Panc1 (cell line): ENCODE measurements around the gene RTCB. TPM values are rescaled to one million over a fixed set of nuclear protein-coding genes. Genes with fewer than 3 reads are reported as not detected.

ENCODE experiments used
- ATAC-seq: fragments of 200-7000 bp; cut with Tn5 transposase; 2 replicates; pipeline ENCODE4 v1.9.1; 2020; ENCODE audit warnings: mild to moderate bottlenecking, moderate library complexity
- BruUV-seq: library from RNA; stranded (reverse); fragments of 400-500 nt; replicated peaks from 2 replicates; lab custom pipeline; 2021; lab: Mats Ljungman, UMichigan
- CTCF ChIA-PET: fragments of 300-600 bp; sonication (Branson Sonifier 250); formaldehyde crosslinking; loops from one replicate; lab custom pipeline; 2022; ENCODE audit warnings: antibody characterized with exemption; lab: Charles Lee
- POLR2A ChIA-PET: fragments of 300-600 bp; sonication (Branson Sonifier 250); formaldehyde crosslinking; loops from one replicate; lab custom pipeline; 2022; ENCODE audit warnings: antibody characterized with exemption; lab: Charles Lee
- DNase-seq: peaks from one replicate; pipeline ENCODE4 v3.0.0-alpha.2; 2010; ENCODE audit warnings: low read depth, low spot score
- H3K27ac ChIP-seq: 2 replicates; pipeline ENCODE4 v1.5.1; 2011; ENCODE audit warnings: mild to moderate bottlenecking, low read length, inconsistent platforms
- H3K27me3 ChIP-seq: fragments of 200-500 bp; sonication (Bioruptor generic); 2 replicates; pipeline ENCODE4 v1.6.0; 2014; ENCODE audit warnings: low read length, inconsistent platforms; ENCODE audit not compliant: control insufficient read depth, insufficient read depth
- H3K36me3 ChIP-seq: fragments of 200-500 bp; sonication (Bioruptor generic); 2 replicates; pipeline ENCODE4 v1.5.1; 2014; ENCODE audit warnings: inconsistent platforms, mild to moderate bottlenecking, low read length, moderate library complexity; ENCODE audit not compliant: control insufficient read depth, insufficient read depth
- H3K4me1 ChIP-seq: 2 replicates; pipeline ENCODE4 v1.5.1; 2011; ENCODE audit warnings: inconsistent platforms, mild to moderate bottlenecking, low read length, moderate library complexity; ENCODE audit not compliant: control insufficient read depth, insufficient read depth
- H3K4me3 ChIP-seq, 2 experiments: 2 replicates each; pipeline ENCODE4 v1.5.1; 2011 to 2012; ENCODE audit warnings: low read depth in 2 of 2, low read length in 2 of 2, mild to moderate bottlenecking in 2 of 2, inconsistent platforms in 1 of 2, moderate library complexity in 1 of 2
- H3K9me3 ChIP-seq: fragments of 200-500 bp; sonication (Bioruptor generic); 2 replicates; pipeline ENCODE4 v1.5.1; 2014; ENCODE audit warnings: low read depth, mild to moderate bottlenecking, inconsistent platforms, low read length, moderate library complexity; ENCODE audit not compliant: control insufficient read depth, insufficient read depth
- POLR2AphosphoS5 ChIP-seq: IDR thresholded peaks from 2 replicates; pipeline ENCODE4 v1.6.1; 2012; ENCODE audit warnings: mild to moderate bottlenecking, low read depth, low read length, moderate library complexity
- REST ChIP-seq, 2 experiments: IDR thresholded peaks; 2 replicates each; pipeline ENCODE4 v1.6.1; 2011 to 2012; ENCODE audit warnings: low read depth in 2 of 2, control low read depth in 1 of 2, low read length in 1 of 2, mild to moderate bottlenecking in 1 of 2, moderate library complexity in 1 of 2; ENCODE audit not compliant: insufficient read depth in 1 of 2
- SIN3A ChIP-seq: IDR thresholded peaks from 2 replicates; pipeline ENCODE4 v1.6.1; 2012; ENCODE audit warnings: low read depth, mild to moderate bottlenecking, low read length, moderate library complexity, borderline replicate concordance; ENCODE audit not compliant: insufficient read depth
- TCF7L2 ChIP-seq: IDR thresholded peaks from 2 replicates; pipeline ENCODE4 v1.6.1; 2011; ENCODE audit warnings: mild to moderate bottlenecking, low read depth, low read length, inconsistent platforms
- in situ Hi-C: cut with HindIII; loops from 2 replicates; pipeline ENCODE4 v1.10.0; 2016; ENCODE audit warnings: low sequenced_read_pairs, low pct_unique_long_range_greater_than_20kb
- intact Hi-C: fragments of 100-400 bp; cut with micrococcal nuclease; formaldehyde crosslinking; loops from one replicate; pipeline ENCODE4 v1.10.0; 2022; ENCODE audit not compliant: unreplicated experiment
- total RNA-seq: library from RNA; stranded (reverse); gene quantifications from one replicate; pipeline ENCODE4 v1.2.1, GENCODE V29; 2021; ENCODE audit not compliant: unreplicated experiment
- TF ChIP-seq, protein P1 (sequence below): fragments of 450-650 bp; IDR thresholded peaks from 2 replicates; pipeline ENCODE4 v1.5.1; 2017; ENCODE audit warnings: mild to moderate bottlenecking

The RTCB gene
- total RNA-seq, 1 experiment from 2014 or later: 55.9 TPM

- Histone ChIP-seq H3K9me3 (no peaks in the 10 kb centered on the region), H3K36me3 (peaks cover 23% of the 10 kb centered on the region), H3K27ac (no peak overlapping the region), H3K4me1 (no peaks in the 10 kb centered on the region), H3K4me3 (no peak overlapping the region), H3K27me3 (no peaks in the 10 kb centered on the region)
- TF ChIP-seq REST (IDR thresholded peaks at IDR 0.05; ENCODE audit: insufficient read depth in 1 of 2, low read depth in 2 of 2, low read length in 1 of 2): no peak
- TF ChIP-seq POLR2AphosphoS5: no peak
- TF ChIP-seq, protein P1, sequence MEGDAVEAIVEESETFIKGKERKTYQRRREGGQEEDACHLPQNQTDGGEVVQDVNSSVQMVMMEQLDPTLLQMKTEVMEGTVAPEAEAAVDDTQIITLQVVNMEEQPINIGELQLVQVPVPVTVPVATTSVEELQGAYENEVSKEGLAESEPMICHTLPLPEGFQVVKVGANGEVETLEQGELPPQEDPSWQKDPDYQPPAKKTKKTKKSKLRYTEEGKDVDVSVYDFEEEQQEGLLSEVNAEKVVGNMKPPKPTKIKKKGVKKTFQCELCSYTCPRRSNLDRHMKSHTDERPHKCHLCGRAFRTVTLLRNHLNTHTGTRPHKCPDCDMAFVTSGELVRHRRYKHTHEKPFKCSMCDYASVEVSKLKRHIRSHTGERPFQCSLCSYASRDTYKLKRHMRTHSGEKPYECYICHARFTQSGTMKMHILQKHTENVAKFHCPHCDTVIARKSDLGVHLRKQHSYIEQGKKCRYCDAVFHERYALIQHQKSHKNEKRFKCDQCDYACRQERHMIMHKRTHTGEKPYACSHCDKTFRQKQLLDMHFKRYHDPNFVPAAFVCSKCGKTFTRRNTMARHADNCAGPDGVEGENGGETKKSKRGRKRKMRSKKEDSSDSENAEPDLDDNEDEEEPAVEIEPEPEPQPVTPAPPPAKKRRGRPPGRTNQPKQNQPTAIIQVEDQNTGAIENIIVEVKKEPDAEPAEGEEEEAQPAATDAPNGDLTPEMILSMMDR: no peak
- TF ChIP-seq TCF7L2: no peak
- TF ChIP-seq SIN3A: no peak
- intact Hi-C loops (no loop called here), in situ Hi-C loops (no loop called here)
- CTCF ChIA-PET: interaction anchor here (0.6 kb wide), 1 partner anchor 45 kb away, joined by 3 read pairs; no protein-coding TSS in a partner anchor
- BruUV-seq: no TSS peak
- DNase-seq (no peak), ATAC-seq (no peak)
- POLR2A ChIA-PET: no interaction called here
Observed at GRCh38 chr22:32401486-32401885, 10.6 kb downstream of the RTCB start.

GRCh38 chr22:32396746-32397145, 15.3 kb downstream of the RTCB start:
- no peak overlapping the region for H3K27ac ChIP-seq
- no peak overlapping the region for H3K4me3 ChIP-seq
- POLR2A ChIA-PET: no interaction called here
- in situ Hi-C loops: no loop called here
- ATAC-seq: no peak
- peaks cover 33% of the 10 kb centered on the region for H3K36me3 ChIP-seq
- no peaks in the 10 kb centered on the region for H3K27me3 ChIP-seq
- intact Hi-C loops: no loop called here
- no TSS peak for BruUV-seq
- TF ChIP-seq, protein P1: no peak
- no peak for TF ChIP-seq SIN3A
- TF ChIP-seq POLR2AphosphoS5: no peak
- no peak for TF ChIP-seq TCF7L2
- TF ChIP-seq REST (IDR thresholded peaks at IDR 0.05; ENCODE audit: insufficient read depth in 1 of 2, low read depth in 2 of 2, low read length in 1 of 2): no peak
- DNase-seq: no peak
- H3K9me3 ChIP-seq: no peaks in the 10 kb centered on the region
- CTCF ChIA-PET: no interaction called here
- H3K4me1 ChIP-seq: no peaks in the 10 kb centered on the region
